ENCODE results near the gene MAST4.

- no peak for TF ChIP-seq CTCF (IDR thresholded peaks at IDR 0.05)
- no peak for TF ChIP-seq POLR2A (IDR thresholded peaks at IDR 0.05)
Observed at GRCh38 chr5:67141644-67142043, 545.5 kb downstream of the MAST4 start.

Measured in tibial nerve (tissue), 3 donors.